Epithelial cell of esophagus (primary cell): ENCODE data around the gene PTPRZ1.

Experiments
- DNase-seq: peaks from one replicate; pipeline ENCODE4 v3.0.0; 2010; ENCODE audit warnings: low read depth
- H3K4me3 ChIP-seq: 2 replicates; pipeline ENCODE4 v1.5.1; 2011; ENCODE audit warnings: mild to moderate bottlenecking, low read length, control low read depth
- CTCF ChIP-seq: IDR thresholded peaks from 2 replicates; pipeline ENCODE4 v1.5.1; 2011; ENCODE audit warnings: low read depth, mild to moderate bottlenecking, low read length, control low read depth, inconsistent platforms; ENCODE audit not compliant: insufficient read depth; ENCODE audit errors: missing control alignments

The PTPRZ1 gene

GRCh38 chr7:121913947-121914675 is 41.1 kb downstream of the PTPRZ1 start:
- TF ChIP-seq CTCF, result no peak
- no peak overlapping the region for H3K4me3 ChIP-seq
- DNase-seq, result no peak

- no peak for DNase-seq
Measured at GRCh38 chr7:121914676-121915279, 41.8 kb downstream of the PTPRZ1 start.

GRCh38 chr7:121916211-121916610 is 43.2 kb downstream of the PTPRZ1 start:
- H3K4me3 ChIP-seq, result no peak overlapping the region
- DNase-seq, result no peak
- TF ChIP-seq CTCF, result no peak

More at GRCh38 chr7:121914676-121915279, 41.8 kb downstream of the PTPRZ1 start:
- H3K4me3 ChIP-seq, result no peak overlapping the region
- no peak for TF ChIP-seq CTCF

- no peak for DNase-seq
- no peak overlapping the region for H3K4me3 ChIP-seq
- TF ChIP-seq CTCF, result no peak
Measured at GRCh38 chr7:121919986-121920385, 47.0 kb downstream of the PTPRZ1 start.

- no peak for TF ChIP-seq CTCF
- DNase-seq, result no peak
- no peak overlapping the region for H3K4me3 ChIP-seq
Measured at GRCh38 chr7:121924269-121925186, 51.6 kb downstream of the PTPRZ1 start.

GRCh38 chr7:121931149-121931902 is 58.4 kb downstream of the PTPRZ1 start:
- no peak for TF ChIP-seq CTCF
- H3K4me3 ChIP-seq, result no peak overlapping the region
- DNase-seq, result peak; percentile 17
